ENCODE results near the gene SORBS2. TPM values are rescaled to one million over a fixed set of nuclear protein-coding genes. Genes with fewer than 3 reads are reported as not detected.
A peak's percentile ranks its signal among the peaks of the same experiment; 100 is the strongest.

The SORBS2 gene
- total RNA-seq, 1 experiment from 2014 or later: 44.5 TPM

DNA sequence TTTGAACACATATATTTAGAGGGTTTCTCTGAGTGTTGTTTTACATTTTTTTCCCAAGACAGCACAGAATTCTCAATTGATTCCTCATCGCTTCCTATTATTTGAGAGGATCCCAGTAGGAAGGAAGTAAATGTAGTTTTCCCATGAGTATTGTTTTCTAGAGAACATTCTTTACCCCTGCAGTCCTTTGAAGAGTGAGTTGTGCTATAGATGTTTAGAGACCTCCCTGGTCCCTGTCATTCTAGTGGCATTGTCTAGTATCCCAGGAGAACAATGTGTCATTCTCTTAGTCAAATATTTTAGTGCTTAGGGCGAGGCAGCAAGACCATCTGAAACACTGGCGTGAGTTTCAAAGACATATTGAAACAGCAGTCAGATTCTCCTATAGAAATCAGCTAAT, 32.5 kb downstream of the SORBS2 start:
- ATAC-seq (no peak), DNase-seq (ENCODE audit: low spot score) (no peak)
- Mint-ChIP-seq H3K27me3 (ENCODE audit: low read depth) (no peaks in the 10 kb centered on the region), H3K27ac (peak overlapping the region; percentile 52; the same call in 1 of the 2 replicates), H3K4me1 (peaks cover 51% of the 10 kb centered on the region), H3K4me3 (no peak overlapping the region), H3K36me3 (no peaks in the 10 kb centered on the region), H3K9me3 (peaks cover 6% of the 10 kb centered on the region; the same call in 1 of the 2 replicates)
- TF ChIP-seq NFATC4 (CRISPR knock-in tag; IDR thresholded peaks at IDR 0.05) (no peak), GTF2I (CRISPR knock-in tag; conservative IDR thresholded peaks at IDR 0.05) (no peak), CREM (CRISPR knock-in tag; IDR thresholded peaks at IDR 0.05) (no peak), JAZF1 (CRISPR knock-in tag; IDR thresholded peaks at IDR 0.05) (no peak), ZNF671 (CRISPR knock-in tag; IDR thresholded peaks at IDR 0.05) (no peak), NFYB (CRISPR knock-in tag; conservative IDR thresholded peaks at IDR 0.05; ENCODE audit: low read depth) (no peak), ATF1 (CRISPR knock-in tag; IDR thresholded peaks at IDR 0.05) (no peak), ESRRA (CRISPR knock-in tag; IDR thresholded peaks at IDR 0.05; ENCODE audit: borderline replicate concordance) (no peak), HMGA2 (CRISPR knock-in tag; IDR thresholded peaks at IDR 0.05) (no peak), ZNF219 (CRISPR knock-in tag; IDR thresholded peaks at IDR 0.05; ENCODE audit: borderline replicate concordance) (no peak), CBFB (CRISPR knock-in tag; IDR thresholded peaks at IDR 0.05; ENCODE audit: low read depth) (no peak), ZNF423 (CRISPR knock-in tag; IDR thresholded peaks at IDR 0.05) (no peak), NFE2L1 (CRISPR knock-in tag; IDR thresholded peaks at IDR 0.05) (no peak)
- TF ChIP-seq, protein P1, sequence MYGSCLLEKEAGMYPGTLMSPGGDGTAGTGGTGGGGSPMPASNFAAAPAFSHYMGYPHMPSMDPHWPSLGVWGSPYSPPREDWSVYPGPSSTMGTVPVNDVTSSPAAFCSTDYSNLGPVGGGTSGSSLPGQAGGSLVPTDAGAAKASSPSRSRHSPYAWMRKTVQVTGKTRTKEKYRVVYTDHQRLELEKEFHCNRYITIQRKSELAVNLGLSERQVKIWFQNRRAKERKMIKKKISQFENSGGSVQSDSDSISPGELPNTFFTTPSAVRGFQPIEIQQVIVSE (CRISPR knock-in tag; IDR thresholded peaks at IDR 0.05; ENCODE audit: borderline replicate concordance): no peak
- POLR2A ChIA-PET: no interaction called here
- CTCF ChIA-PET: interaction anchor here (1.0 kb wide), 1 partner anchor 139 kb away, joined by 3 read pairs; no protein-coding TSS in a partner anchor

DNA sequence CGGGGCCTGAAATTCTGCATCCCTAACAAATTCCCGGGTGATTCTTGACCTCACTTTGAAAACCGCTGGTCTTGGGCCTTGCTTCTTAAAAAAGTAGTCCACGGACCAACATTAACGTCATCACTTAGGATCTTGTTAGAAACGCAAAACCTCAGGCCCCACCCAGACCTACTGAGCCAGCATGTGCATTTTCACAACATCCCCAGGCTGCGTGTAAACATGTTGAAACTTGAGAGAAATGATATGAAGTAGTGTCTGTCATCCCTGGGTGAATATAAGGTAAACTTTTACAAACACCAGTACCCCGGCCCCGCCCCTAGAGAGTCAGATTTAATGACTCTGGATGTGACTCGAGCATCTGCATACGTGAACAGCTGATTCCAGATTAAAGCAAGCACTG, 33.7 kb downstream of the SORBS2 start:
- POLR2A ChIA-PET: no interaction called here
- H3K27ac Mint-ChIP-seq: no peak overlapping the region
- H3K4me1 Mint-ChIP-seq: peaks cover 58% of the 10 kb centered on the region
- TF ChIP-seq, protein P2, sequence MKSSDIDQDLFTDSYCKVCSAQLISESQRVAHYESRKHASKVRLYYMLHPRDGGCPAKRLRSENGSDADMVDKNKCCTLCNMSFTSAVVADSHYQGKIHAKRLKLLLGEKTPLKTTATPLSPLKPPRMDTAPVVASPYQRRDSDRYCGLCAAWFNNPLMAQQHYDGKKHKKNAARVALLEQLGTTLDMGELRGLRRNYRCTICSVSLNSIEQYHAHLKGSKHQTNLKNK (CRISPR knock-in tag; IDR thresholded peaks at IDR 0.05): no peak
- TF ChIP-seq NFYB (CRISPR knock-in tag; conservative IDR thresholded peaks at IDR 0.05; ENCODE audit: low read depth) (no peak), NFATC4 (CRISPR knock-in tag; IDR thresholded peaks at IDR 0.05) (no peak), ZBTB21 (CRISPR knock-in tag; IDR thresholded peaks at IDR 0.05; ENCODE audit: borderline replicate concordance) (no peak), ZNF121 (CRISPR knock-in tag; IDR thresholded peaks at IDR 0.05) (no peak), FOXJ3 (CRISPR knock-in tag; IDR thresholded peaks at IDR 0.05; ENCODE audit: borderline replicate concordance) (no peak), OVOL2 (CRISPR knock-in tag; IDR thresholded peaks at IDR 0.05; ENCODE audit: borderline replicate concordance) (no peak), FOXP1 (CRISPR knock-in tag; IDR thresholded peaks at IDR 0.05; ENCODE audit: borderline replicate concordance) (no peak), NR1H2 (CRISPR knock-in tag; IDR thresholded peaks at IDR 0.05) (no peak), JAZF1 (CRISPR knock-in tag; IDR thresholded peaks at IDR 0.05) (no peak), ZNF423 (CRISPR knock-in tag; IDR thresholded peaks at IDR 0.05) (no peak)
- TF ChIP-seq, protein P3, sequence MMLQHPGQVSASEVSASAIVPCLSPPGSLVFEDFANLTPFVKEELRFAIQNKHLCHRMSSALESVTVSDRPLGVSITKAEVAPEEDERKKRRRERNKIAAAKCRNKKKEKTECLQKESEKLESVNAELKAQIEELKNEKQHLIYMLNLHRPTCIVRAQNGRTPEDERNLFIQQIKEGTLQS (CRISPR knock-in tag; conservative IDR thresholded peaks at IDR 0.05): no peak
- TF ChIP-seq, protein P4, sequence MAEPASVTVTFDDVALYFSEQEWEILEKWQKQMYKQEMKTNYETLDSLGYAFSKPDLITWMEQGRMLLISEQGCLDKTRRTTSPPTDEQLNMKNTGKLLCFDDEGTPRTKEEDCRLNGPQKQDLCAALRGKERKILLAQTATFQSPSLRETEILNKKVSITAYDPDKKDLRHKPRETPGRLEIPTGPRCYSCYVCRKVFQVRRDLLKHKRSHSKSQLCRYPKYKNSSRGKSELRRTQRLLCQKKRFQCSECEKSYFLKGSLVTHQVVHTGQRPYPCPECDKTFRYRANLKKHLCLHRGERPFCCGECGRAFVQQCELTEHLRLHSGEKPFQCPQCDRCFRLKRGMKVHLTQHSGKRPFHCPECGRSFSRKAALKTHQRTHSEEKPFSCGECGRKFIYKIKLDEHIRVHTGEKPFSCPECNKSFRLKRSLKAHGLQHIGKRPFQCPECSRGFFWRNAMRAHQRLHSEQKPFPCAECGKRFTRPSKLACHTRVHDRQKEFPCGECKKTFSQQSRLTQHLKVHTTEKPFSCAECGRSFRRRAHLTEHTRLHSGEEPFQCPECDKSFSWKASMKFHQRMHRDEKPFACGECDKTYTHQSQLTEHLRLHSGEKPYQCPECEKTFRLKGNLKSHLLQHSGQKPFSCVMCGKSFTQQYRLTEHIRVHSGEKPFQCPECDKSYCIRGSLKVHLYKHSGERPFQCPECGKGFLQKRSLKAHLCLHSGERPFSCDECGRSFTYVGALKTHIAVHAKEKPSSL (CRISPR knock-in tag; conservative IDR thresholded peaks at IDR 0.05): no peak
- TF ChIP-seq, protein P5, sequence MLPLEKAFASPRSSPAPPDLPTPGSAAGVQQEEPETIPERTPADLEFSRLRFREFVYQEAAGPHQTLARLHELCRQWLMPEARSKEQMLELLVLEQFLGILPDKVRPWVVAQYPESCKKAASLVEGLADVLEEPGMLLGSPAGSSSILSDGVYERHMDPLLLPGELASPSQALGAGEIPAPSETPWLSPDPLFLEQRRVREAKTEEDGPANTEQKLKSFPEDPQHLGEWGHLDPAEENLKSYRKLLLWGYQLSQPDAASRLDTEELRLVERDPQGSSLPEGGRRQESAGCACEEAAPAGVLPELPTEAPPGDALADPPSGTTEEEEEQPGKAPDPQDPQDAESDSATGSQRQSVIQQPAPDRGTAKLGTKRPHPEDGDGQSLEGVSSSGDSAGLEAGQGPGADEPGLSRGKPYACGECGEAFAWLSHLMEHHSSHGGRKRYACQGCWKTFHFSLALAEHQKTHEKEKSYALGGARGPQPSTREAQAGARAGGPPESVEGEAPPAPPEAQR (CRISPR knock-in tag; IDR thresholded peaks at IDR 0.05): no peak
- TF ChIP-seq, protein P6, sequence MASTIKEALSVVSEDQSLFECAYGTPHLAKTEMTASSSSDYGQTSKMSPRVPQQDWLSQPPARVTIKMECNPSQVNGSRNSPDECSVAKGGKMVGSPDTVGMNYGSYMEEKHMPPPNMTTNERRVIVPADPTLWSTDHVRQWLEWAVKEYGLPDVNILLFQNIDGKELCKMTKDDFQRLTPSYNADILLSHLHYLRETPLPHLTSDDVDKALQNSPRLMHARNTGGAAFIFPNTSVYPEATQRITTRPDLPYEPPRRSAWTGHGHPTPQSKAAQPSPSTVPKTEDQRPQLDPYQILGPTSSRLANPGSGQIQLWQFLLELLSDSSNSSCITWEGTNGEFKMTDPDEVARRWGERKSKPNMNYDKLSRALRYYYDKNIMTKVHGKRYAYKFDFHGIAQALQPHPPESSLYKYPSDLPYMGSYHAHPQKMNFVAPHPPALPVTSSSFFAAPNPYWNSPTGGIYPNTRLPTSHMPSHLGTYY (CRISPR knock-in tag; IDR thresholded peaks at IDR 0.05): no peak
- no peaks in the 10 kb centered on the region for H3K36me3 Mint-ChIP-seq
- CTCF ChIA-PET: no interaction called here
- H3K27me3 Mint-ChIP-seq (ENCODE audit: low read depth): no peaks in the 10 kb centered on the region
- H3K9me3 Mint-ChIP-seq: peaks cover 6% of the 10 kb centered on the region; the same call in 1 of the 2 replicates
- H3K4me3 Mint-ChIP-seq: no peak overlapping the region
- DNase-seq (ENCODE audit: low spot score) (no peak), ATAC-seq (no peak)

Data from WTC11 (cell line).